ENCODE measurements around the gene SLF1.
"Not testable (repeated sequence)": the region's sequence is repeated elsewhere in the genome, so short reads cannot be mapped to it uniquely, and the experiment has no call there.

The SLF1 gene

DNA sequence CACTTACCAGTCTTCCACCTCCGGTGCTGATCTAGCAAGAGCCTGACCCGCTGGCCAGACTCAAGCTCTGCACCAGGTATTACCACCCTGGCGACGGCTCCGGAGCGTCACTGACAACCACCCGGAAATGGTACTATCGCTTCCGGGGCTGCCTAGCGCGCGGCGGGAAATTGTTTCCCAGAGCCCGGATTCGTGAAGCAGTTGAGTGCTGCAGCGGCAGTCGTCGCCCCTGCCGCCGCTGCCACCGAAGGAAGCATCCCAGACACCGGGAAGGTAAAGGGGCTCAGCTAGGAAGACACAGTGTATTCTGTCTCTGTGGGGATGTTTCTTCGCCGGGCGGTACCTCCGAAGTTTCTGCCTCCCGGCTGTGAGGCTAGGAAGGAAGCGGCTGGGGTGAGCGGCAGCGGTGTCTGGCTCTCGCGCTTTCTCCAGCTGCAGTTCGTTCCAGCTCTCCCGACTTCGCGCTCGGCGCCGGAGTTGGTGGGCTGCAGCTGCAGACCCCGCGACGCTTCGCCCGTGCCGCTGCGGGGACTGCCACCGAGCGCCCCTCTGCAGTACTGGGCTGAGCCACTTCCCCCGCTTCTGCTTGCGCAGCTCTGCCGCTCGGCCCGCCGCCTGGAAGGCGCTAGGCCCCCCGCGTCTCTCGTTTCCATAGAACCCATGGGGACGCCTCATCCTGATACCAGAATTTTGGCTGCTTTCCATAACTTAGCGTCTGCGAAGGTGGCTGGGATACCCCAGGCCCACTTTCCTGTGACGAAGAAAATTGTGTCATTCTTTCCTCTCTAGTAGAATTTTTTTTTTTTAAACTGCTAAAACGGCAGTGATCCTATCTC lies at the start of gene SLF1, which contains the start of gene KIAA0825:
Gene SLF1, plus strand, starts transcription at position 177 of the 836 bp plus-strand sequence. CDS start 10,142 bp downstream, outside the sequence.
Gene KIAA0825, minus strand, starts transcription at position 112 of the 836 bp plus-strand sequence. CDS start 81,478 bp downstream, outside the sequence.
- peak; percentile 75 to 87 for DNase-seq

DNA sequence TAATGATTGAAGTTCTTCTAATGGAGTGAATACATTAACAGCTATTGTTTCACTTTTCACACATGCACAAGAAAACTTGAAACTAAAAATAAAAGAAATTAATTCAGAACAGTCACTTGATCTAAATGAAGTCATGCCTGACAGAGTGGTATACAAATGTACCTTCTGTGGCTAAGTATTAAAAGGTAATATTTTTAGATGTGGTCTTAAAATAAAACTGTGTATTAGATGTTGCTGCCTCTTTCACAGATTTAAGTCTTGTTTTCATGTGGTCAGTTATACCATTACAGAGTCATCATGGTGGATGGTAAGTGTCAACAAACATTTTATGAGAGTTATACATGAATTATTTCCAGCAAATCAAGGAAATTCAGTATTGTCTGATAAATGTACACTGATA lies 47.1 kb upstream of the SLF1 start:
- no peak for DNase-seq

DNA sequence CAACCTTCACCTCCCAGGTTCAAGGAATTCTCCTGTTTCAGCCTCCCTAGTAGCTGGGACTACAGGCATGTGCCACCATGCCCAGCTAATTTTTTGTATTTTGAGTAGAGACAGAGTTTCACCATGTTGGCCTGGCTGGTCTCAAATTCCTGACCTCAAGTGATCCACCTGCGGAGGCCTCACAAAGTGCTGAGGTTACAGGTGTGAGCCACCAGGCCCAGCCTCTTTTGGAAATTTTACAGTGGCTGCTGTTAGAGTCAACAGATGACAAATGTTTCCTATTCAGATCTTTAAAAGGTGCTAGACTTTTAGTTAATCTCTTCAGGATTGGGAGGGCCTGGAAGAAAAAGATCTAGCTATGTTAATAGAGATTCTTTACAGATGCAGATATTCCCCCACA lies 45.1 kb upstream of the SLF1 start:
- DNase-seq, result not testable (repeated sequence)

DNA sequence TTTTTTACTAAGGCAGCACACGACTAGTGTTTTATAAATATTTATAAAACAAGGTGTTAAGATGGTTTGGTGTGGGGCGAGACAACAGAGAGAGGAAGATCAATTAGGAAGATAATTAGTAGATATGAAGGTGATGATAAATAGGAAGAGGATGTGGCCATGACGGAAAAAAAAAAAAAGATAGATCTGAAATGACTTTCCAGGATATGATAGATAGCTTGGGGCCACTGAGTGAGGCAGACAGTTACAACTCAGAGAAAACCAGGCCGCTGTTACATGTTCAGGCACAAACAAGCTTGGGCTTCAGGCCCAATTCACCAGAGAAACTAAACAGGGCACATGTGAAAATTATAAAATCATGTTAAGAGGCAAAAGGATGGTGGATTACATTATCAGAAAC lies 43.3 kb upstream of the SLF1 start:
- no peak for DNase-seq

DNA sequence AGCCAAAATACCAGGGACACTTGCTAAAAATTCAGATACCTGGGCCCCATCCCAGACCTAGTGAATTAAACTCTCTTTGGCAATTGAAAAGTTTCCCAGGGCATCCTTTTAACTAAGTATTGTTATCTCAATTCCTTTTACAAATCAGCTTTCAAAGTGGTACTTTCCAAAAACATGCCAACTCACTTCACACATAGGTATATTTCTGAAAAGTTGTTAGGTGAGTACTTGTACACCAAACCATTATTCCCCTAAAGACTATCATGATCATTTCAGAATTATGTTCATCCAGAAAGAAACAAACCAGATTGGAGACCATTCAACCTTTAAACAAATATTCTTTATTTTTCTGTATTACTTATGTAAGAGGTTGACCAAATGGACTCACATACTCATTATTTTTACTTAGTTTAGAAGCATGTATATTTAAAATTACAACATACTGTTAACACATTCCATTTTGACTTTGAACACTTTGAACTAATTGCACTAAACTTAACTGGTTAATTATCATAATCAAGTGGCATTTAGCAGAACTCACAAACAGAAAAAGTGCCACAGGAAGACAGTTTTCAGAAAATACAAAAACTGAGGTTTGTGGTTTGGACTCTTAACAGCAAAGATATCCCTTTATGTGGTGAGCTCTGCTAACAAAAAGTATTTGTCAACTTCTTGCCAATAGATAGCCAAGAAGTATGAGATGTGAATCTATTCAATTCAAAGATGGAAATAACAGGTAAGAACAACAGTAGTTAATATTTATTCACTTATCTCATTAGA lies 40.8 kb upstream of the SLF1 start:
- no peak for DNase-seq

DNA sequence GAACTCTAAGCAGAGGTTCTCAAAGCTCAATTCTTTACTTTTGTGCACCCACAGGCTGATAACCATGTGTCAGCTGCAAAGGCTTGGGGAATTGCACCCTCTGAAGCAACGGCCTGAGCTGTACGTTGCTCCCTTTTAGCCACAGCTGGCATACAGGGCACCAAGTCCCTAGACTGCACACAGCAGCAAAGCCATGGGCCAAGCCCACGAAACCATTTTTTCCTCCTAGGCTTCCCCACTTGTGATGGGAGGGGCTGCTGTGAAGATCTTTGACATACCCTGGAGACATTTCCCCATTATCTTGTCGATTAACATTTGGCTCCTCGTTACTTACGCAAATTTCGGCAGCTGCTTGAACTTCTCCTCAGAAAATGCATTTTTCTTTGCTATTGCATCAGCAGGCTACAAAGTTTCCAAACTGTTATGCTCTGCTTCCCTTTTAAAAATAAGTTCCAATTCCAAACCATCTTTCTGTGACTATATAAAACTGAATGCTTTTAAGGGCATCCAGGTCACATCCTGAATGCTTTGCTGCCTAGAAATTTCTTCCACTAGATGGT lies 23.1 kb upstream of the SLF1 start:
- DNase-seq, result no peak

DNA sequence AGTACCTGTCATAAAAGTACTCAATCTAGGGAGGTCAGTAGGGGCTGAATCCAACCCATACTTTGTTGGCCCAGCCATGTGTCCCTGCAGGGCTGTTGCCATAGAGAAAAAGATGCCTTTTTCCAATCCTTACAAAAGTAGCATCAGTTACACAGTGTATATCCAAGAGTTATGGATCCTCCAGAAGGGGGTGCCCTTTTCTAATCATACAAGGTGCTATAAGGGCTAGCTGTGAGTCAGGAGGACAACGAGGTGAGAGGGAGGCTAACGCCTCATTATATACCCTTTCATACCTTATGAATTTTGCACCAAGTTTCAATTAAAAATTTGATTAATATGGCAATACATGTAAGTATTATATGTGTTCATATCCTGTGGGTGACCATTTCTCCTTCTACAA lies 4.9 kb upstream of the SLF1 start:
- peak in 1 of 2 experiments; percentile 19 for DNase-seq

DNA sequence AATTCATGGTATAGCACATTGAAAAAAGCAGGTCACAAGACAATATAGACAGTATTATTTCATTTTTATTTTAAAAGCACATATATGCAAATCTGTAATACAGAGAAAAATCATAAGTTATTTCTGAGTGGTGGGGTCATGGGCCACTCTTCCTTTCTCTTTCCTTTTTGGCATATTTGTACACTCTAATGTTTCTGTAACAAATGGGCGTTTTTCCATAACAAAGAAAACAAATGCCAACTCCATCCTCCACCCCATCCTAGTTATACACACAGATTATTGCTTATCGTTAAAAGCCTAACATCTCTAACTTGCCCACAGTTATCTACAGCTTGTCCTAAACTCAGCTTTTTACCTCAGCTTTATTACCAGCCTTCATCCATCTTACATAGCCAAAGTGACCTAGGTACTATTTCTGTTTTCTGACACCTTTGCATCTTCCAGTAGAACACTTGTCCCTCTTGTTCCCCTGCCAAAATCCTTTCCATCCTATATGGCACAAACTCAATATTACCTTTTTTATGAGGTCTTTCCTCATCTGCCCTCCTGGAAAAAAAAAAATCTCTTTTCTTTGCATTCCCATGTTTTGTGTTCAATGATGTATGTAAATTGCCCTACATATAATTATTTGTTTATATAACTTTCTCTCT lies 4.2 kb upstream of the SLF1 start:
- no peak for DNase-seq

DNA sequence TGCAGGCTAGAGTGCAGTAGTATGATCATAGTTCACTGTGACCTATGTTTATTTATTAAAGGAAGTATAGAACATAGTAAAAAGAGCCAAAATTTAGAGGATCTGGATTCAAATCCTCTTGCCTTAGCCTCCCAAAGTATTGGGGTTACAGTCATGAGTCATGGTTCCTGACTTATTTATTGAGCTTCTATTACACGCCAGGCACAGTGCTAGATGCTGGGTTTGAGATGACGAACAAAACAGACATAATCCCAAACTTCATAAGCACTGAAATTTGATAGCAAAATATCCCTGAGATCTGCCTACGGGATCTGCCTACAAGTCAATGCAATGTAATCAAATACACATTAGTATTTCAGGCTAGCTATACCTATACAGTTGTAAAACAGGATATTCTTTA lies 2.6 kb upstream of the SLF1 start:
- DNase-seq, result peak in 1 of 2 experiments; percentile 36

DNA sequence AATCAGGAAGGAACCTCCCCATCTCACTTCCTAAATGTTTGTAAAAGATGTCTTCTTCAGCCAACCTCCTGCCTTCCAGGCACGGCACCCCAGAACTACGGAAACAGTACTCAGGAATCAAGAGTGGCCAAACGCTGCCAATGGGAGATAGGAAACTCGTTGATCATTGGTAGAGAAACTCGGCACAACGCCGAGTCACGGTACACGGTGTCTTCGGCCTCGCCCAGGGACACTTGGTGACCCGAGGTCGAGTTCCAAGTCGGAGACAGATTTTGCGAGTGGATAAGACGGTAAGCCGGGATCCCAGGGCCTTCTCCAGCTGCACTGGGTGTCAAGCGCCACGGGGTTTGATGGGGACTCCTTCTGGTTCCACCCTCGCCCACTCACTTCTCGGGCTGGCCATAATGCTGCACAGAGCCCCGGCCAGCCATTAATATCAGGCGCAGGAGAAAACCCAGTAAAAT lies 408 bp upstream of the SLF1 start:
- peak; percentile 36 to 76 for DNase-seq

DNA sequence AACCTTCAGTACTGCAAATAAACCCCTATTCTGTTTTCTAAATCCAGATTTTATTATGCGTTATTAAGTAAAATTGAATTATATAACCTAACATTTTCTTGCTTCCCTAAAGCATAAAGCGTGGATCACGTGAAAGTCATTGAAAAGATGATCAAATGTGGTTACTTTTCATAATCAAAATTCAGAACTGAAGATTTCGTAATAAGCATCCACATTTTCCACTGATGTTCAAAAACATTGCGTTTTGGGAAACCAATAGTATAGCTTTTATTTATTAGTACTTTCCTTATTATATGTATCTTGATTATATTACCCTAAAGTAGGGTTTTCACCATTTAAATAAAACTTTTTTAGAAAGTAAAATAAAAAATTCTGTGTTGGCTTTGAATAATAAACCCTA lies 1.8 kb downstream of the SLF1 start:
- DNase-seq, result no peak

DNA sequence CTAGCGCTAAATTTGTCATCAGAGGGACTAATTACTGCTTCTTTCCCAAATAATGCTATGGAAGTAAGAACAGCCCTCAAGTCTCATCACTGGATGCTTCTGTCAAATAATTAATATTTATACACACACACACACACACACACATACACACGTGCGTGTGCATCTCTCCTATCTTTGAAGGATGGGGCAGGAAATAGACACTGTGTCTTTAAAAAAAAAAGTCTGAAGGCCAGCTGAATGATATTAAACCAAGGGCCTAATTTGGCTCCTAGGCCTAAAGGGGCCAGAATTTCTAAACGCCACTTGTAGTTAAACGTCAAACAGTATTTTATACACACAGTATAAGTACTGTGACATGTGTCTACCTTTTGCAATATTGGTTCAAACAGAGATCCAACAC lies 3.3 kb downstream of the SLF1 start:
- DNase-seq, result no peak

DNA sequence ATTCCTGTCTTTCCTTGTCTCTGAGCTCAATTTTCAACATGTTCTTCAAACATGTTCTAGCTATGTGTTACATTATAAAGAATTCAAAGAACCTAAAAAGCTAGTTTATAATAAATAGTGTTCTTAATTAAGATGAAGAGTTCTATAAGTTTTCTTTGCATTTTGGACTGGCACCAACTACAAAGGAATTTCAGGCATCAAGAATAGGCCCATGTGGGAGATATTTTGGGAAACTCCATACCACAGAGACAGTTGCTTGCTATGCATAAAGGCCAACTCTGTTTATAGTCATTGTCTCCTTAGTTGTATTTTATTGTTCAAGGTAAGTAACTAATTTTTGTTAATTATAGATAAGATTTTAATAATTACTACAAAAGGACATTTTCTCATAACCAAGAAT lies 4.5 kb downstream of the SLF1 start:
- DNase-seq, result no peak

DNA sequence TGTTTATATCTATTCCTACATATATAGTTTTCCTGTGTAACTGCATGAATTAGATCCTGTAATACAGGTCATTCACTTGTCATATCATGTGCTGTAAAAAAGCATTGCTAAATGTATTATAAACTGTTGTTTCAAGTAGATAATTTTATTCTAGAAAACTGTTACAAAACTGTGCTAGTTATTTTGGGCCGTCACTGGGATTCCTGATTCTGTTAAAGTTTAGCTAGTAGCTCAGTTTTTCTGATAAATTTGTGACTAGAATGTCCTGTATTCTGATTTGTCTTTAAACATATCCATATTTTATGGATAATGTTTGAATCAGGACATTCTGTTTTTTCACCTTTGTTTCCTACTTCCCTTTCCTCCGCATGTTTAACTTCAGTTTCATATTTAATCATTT lies 5.4 kb downstream of the SLF1 start:
- DNase-seq, result no peak

DNA sequence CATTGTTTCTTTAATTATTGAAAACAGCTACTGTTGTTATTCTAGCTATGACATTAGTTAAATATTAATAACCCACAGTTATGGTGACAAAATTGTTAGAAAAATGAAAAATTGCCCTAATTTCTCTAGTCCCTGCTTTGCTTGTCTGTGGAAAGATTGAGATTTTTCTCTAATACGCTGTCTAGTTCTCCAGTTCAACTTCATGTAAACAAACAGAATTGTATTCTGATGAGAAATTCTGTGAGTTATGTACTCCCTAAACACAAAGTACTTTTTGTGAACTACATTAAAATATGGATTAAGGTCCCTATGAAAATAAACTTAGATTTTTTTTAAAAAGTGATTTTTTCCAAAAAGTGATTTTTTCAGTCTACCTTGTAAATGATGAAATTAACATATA lies 8.7 kb downstream of the SLF1 start:
- DNase-seq, result no peak

DNA sequence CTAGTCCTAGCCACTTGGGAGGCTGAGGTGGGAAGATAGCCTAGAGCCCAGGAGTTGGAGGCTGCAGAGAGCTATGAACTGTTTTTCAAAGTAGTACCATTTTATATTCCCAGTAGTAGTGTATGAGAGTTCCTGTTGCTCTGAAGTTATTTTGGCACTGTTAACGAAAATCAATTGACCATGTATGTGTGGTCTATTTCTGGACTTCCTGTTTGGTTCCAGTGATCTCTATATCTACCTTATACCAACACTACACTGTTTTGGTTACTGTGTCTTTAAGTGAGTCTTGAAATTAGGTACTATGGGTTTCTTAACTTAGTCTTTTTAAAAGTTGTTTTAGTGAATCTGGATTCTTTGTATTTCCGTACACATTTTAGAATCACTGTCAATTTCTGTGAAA lies 13.6 kb downstream of the SLF1 start:
- no peak for DNase-seq

DNA sequence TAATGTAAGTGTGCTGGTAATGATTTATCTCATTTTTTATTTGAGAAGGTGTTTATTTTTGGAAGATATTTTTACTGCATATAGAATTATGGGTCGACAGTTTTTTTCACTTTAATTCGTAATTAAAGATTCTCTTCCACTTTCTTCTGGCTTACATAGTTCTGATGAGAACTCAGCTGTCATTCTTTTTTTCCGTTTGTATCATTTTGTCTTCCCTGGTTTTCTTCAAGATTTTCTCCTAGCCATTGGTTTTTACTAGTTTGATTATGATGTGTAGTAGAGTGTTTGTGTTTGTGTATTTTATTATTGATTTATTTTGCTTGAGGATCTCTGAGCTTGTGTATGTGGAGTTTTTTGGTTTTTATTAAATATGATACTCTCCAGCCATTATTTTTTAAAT lies 21.7 kb downstream of the SLF1 start:
- DNase-seq, result no peak

DNA sequence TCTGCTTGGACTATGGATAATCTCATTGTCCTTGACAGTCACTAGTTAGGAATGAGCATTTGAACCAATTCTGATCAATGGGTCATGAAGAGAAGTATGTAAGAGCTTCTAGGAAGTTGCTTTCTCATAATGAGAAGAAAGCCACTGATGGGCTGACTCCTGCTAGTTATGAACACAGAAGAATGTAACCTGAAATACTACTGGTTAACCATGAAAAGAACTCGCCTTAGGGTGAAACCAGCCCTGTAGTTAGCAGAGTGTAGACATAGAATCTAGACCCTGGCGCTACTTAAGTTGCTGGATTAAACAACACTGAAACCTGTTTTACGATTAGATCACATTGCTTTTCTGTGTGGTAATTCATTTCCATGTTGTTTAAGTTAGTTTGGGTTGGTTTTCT lies 26.6 kb downstream of the SLF1 start:
- no peak for DNase-seq

DNA sequence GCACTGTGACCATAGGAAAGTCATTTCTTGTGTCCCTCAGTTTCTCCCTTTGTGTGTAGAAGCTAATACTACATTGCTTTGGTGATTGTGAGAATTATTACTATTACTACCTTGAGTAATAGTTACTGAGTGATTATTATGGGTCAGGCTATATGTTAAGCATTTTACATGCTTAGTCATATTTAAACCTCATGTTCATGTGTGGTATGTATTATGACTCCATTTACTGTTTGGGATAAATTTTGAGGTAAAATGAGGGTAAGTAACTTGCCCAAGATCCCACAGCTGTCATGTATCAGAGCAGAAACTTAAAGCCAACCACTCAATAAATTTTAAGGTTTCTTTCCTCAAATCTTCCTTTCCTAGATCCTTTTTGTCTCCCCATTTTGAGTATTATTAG lies 28.3 kb downstream of the SLF1 start:
- DNase-seq, result no peak

DNA sequence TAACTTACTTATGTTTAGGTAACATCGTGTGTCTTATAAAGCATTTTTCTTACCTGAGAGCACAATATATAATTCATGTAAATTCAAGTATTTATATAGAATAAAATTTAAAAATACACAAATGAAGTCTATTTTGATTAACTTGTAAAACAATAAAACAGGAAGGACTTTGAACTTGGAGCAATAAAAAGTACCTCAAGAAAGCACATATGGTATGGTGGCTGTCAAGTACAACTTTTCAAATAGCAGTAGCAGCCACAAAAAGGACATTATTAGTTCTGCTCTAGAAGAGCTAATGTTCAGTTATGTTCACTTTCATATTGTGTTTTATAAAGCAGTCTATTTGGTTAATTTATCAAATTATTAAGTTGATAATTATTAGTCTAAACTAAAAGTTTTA lies 31.4 kb downstream of the SLF1 start:
- no peak for DNase-seq

DNA sequence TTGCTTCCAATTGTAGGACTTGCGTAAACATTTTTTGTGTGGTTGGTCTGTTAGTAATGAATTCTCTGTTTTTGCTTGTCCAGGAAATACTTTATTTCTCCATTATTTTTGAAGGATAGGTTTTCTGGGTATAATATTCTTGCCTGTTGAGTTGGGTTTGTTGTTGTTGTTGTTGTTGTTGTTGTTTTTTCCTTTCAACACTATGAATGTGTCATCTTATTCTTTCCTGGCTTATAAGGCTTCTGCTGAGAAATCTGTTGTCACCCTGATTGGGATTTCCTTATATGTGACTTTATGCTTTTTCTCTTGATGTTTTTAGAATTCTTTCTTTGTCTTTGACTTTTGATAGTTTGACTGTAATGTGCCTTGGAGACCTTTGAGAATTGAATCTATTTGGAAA lies 39.8 kb downstream of the SLF1 start:
- DNase-seq, result no peak

DNA sequence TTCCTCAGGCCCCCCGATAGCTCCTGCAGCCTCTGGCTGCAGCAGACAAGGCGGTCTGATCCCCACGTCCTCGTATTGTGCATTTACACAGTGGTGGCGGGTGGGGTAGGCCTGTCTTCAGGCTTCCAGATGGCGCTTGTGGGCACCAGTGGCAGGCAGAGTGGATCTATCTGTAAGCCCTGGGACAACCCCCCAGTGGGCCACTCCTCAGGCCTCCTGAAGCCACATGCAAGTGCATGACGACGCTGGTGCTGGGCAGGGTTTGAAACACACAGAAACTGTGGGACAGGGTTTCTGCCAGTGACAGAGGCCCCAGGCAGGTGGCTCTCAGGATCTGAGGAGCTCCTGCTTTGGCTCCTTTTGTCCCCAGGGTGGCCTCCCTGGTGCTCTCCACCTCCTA lies 42.0 kb downstream of the SLF1 start:
- no peak for DNase-seq

DNA sequence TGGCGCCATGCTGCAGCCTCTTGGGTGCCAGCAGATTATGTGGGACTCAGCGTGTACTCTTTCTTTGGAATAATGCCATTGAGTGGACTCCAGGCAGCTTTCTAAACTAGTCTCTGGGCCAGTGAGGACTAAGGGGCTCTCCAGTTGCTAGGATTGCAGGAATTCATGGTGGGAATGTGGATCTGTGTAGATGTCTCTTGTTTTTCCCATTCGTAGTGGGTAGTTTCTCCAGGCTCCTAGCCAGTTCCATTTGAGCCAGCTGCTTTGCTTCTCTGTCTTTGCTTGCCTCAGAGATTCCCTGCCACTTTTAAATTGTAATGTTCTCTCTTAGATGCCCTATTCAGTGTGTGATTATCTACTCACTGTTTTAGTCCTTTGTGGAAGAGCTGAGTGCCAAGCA lies 42.6 kb downstream of the SLF1 start:
- no peak for DNase-seq

All from NCI-H524 (cell line).